ENCODE data around the gene PDE4C.

The PDE4C gene

GRCh38 chr19:18208098-18208951 lies 17.9 kb downstream of the PDE4C start:
- Histone ChIP-seq H3K9ac (ENCODE audit: low read depth in 1 of 2, low read length in 2 of 2) (no peak overlapping the region), H3K36me3 (ENCODE audit: control insufficient read depth in 1 of 2, insufficient read depth in 2 of 2, low read length in 2 of 2) (no peaks in the 10 kb centered on the region), H3K4me3 (ENCODE audit: low read depth in 1 of 2, low read length in 2 of 2) (no peak overlapping the region), H3K4me1 (ENCODE audit: control insufficient read depth in 1 of 2, insufficient read depth in 2 of 2, low read length in 2 of 2) (peaks cover under 1 to 2% of the 10 kb centered on the region in 2 donors), H3K27me3 (ENCODE audit: control insufficient read depth in 1 of 2, insufficient read depth in 2 of 2, low read length in 2 of 2) (no peaks in the 10 kb centered on the region), H3K9me3 (ENCODE audit: control insufficient read depth in 1 of 2, low read length in 2 of 2) (no peaks in the 10 kb centered on the region), H3K27ac (ENCODE audit: low read depth, low read length) (no peak overlapping the region)

DNA sequence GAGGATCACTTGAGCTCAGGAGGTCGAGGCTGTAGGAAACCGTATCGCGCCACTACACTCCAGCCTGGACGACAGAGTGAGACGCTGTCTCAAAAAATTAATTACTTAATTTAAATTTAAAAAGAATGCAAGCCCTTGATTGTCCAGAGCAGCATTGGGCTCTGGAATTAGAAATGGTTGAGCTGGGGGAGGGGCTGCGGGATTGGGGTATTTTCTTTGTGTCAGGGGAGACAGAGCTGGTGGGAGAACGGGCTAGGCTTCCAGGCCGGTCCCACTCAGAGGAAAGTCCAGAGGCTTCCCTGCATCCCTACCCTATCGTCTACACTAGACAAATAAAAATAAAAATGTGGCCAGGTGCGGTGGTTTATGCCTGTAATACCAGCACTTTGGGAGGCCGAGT lies 20.2 kb downstream of the PDE4C start:
- no peaks in the 10 kb centered on the region for H3K9me3 ChIP-seq (ENCODE audit: control insufficient read depth in 1 of 2, low read length in 2 of 2)
- H3K9ac ChIP-seq (ENCODE audit: low read depth in 1 of 2, low read length in 2 of 2): no peak overlapping the region
- H3K4me3 ChIP-seq (ENCODE audit: low read depth in 1 of 2, low read length in 2 of 2): no peak overlapping the region
- no peaks in the 10 kb centered on the region for H3K36me3 ChIP-seq (ENCODE audit: control insufficient read depth in 1 of 2, insufficient read depth in 2 of 2, low read length in 2 of 2)
- H3K27ac ChIP-seq (ENCODE audit: low read depth, low read length): peak overlapping the region; percentile 10
- peaks cover 7 to 13% of the 10 kb centered on the region in 2 donors for H3K4me1 ChIP-seq (ENCODE audit: control insufficient read depth in 1 of 2, insufficient read depth in 2 of 2, low read length in 2 of 2)
- no peaks in the 10 kb centered on the region for H3K27me3 ChIP-seq (ENCODE audit: control insufficient read depth in 1 of 2, insufficient read depth in 2 of 2, low read length in 2 of 2)

- peaks cover 7 to 13% of the 10 kb centered on the region in 2 donors for H3K4me1 ChIP-seq (ENCODE audit: control insufficient read depth in 1 of 2, insufficient read depth in 2 of 2, low read length in 2 of 2)
- peak overlapping the region; percentile 84 to 85 for H3K9ac ChIP-seq (ENCODE audit: low read depth in 1 of 2, low read length in 2 of 2)
- H3K9me3 ChIP-seq (ENCODE audit: control insufficient read depth in 1 of 2, low read length in 2 of 2): no peaks in the 10 kb centered on the region
- H3K27ac ChIP-seq (ENCODE audit: low read depth, low read length): peak overlapping the region; percentile 84
- peak overlapping the region; percentile 66 to 75 for H3K4me3 ChIP-seq (ENCODE audit: low read depth in 1 of 2, low read length in 2 of 2)
- no peaks in the 10 kb centered on the region for H3K27me3 ChIP-seq (ENCODE audit: control insufficient read depth in 1 of 2, insufficient read depth in 2 of 2, low read length in 2 of 2)
- H3K36me3 ChIP-seq (ENCODE audit: control insufficient read depth in 1 of 2, insufficient read depth in 2 of 2, low read length in 2 of 2): peaks cover 0 to 3% of the 10 kb centered on the region in 2 donors
Observed at GRCh38 chr19:18205200-18205892, 20.9 kb downstream of the PDE4C start.

DNA sequence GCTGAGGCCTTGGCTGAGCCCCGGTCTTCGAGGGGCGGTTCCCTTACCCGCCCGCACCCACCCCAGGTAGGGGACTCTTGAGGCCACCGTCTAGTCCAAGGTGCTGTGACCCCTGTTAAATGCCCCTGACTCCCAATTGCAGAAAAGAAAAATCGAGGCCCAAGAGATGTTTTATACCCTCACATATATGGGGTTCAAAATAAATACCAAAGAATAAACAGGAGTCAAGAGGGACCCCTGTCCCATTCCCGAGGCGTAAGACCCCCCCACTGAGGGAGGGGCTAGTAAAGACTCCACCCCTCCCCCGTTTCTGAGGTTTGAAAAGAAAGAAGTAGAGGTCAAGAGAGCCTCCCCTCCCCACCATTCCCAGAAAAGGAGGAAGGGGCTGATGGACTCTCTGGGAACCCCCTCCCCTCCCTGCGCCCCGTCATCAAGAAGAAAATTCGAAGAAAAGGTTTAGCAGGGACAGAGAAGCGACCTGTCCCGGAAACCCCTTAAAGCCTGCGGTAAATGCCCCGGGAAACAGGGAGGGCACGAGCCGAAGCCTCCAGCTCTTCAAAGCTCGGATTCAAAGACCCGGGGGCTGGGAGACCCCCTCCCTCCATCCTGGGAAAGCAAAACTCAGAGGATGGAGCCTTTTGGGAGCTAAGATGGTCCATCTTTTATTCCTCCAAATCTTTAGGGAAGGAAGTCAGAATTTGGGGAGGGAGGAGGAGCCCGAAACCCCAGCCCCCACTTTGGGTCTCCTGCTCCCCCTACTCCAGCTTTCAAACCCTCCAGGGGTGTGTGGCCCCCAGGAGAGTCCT lies 21.6 kb downstream of the PDE4C start:
- Histone ChIP-seq H3K4me3 (ENCODE audit: low read depth in 1 of 2, low read length in 2 of 2) (peak overlapping the region; percentile 66 to 75), H3K9ac (ENCODE audit: low read depth in 1 of 2, low read length in 2 of 2) (peak overlapping the region; percentile 84 to 85), H3K27ac (ENCODE audit: low read depth, low read length) (peak overlapping the region; percentile 84), H3K9me3 (ENCODE audit: control insufficient read depth in 1 of 2, low read length in 2 of 2) (no peaks in the 10 kb centered on the region), H3K27me3 (ENCODE audit: control insufficient read depth in 1 of 2, insufficient read depth in 2 of 2, low read length in 2 of 2) (no peaks in the 10 kb centered on the region), H3K36me3 (ENCODE audit: control insufficient read depth in 1 of 2, insufficient read depth in 2 of 2, low read length in 2 of 2) (peaks cover 0 to 6% of the 10 kb centered on the region in 2 donors), H3K4me1 (ENCODE audit: control insufficient read depth in 1 of 2, insufficient read depth in 2 of 2, low read length in 2 of 2) (peaks cover 7 to 13% of the 10 kb centered on the region in 2 donors)

- peaks cover 7 to 13% of the 10 kb centered on the region in 2 donors for H3K4me1 ChIP-seq (ENCODE audit: control insufficient read depth in 1 of 2, insufficient read depth in 2 of 2, low read length in 2 of 2)
- H3K9me3 ChIP-seq (ENCODE audit: control insufficient read depth in 1 of 2, low read length in 2 of 2): no peaks in the 10 kb centered on the region
- peaks cover 0 to 6% of the 10 kb centered on the region in 2 donors for H3K36me3 ChIP-seq (ENCODE audit: control insufficient read depth in 1 of 2, insufficient read depth in 2 of 2, low read length in 2 of 2)
- H3K9ac ChIP-seq (ENCODE audit: low read depth in 1 of 2, low read length in 2 of 2): peak within 1 kb of the TSS; percentile 84 to 85
- peak within 1 kb of the TSS; percentile 84 for H3K27ac ChIP-seq (ENCODE audit: low read depth, low read length)
- H3K27me3 ChIP-seq (ENCODE audit: control insufficient read depth in 1 of 2, insufficient read depth in 2 of 2, low read length in 2 of 2): no peaks in the 10 kb centered on the region
- peak within 1 kb of the TSS; percentile 84 to 92 for H3K4me3 ChIP-seq (ENCODE audit: low read depth in 1 of 2, low read length in 2 of 2)
Observed at GRCh38 chr19:18203863-18204393, 22.3 kb downstream of the PDE4C start, which contains the start of gene RAB3A. TSS of gene RAB3A (minus strand) at chr19:18204042. CDS start at chr19:18202740, 1,302 bp downstream.

DNA sequence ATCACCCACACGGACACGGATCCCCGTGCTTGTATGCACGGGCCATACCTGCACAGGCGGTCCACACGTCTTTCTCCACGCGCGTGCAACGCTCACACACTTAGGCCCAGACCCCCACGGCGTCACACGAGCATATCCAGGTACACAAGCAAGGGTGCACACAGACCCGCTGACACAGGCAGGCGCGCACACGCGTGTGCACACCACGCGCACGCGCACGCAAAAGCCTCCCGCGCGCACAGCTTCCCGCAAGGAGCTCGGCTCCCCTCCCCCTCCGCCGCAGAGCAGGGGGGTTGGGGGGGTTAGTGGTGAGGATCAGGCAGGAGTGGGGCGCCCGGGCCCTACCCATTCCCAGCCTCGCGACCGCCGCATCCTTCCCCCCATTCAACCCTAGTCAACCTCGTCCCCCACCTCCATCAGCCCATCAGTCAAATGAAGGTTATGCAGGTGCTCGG lies 22.8 kb downstream of the PDE4C start:
- H3K4me1 ChIP-seq (ENCODE audit: control insufficient read depth in 1 of 2, insufficient read depth in 2 of 2, low read length in 2 of 2): peaks cover 7 to 13% of the 10 kb centered on the region in 2 donors
- peaks cover 0 to 9% of the 10 kb centered on the region in 2 donors for H3K36me3 ChIP-seq (ENCODE audit: control insufficient read depth in 1 of 2, insufficient read depth in 2 of 2, low read length in 2 of 2)
- H3K9ac ChIP-seq (ENCODE audit: low read depth in 1 of 2, low read length in 2 of 2): peak overlapping the region; percentile 59 to 64
- H3K27me3 ChIP-seq (ENCODE audit: control insufficient read depth in 1 of 2, insufficient read depth in 2 of 2, low read length in 2 of 2): no peaks in the 10 kb centered on the region
- peak overlapping the region; percentile 84 to 92 for H3K4me3 ChIP-seq (ENCODE audit: low read depth in 1 of 2, low read length in 2 of 2)
- H3K27ac ChIP-seq (ENCODE audit: low read depth, low read length): peak overlapping the region; percentile 31
- no peaks in the 10 kb centered on the region for H3K9me3 ChIP-seq (ENCODE audit: control insufficient read depth in 1 of 2, low read length in 2 of 2)

DNA sequence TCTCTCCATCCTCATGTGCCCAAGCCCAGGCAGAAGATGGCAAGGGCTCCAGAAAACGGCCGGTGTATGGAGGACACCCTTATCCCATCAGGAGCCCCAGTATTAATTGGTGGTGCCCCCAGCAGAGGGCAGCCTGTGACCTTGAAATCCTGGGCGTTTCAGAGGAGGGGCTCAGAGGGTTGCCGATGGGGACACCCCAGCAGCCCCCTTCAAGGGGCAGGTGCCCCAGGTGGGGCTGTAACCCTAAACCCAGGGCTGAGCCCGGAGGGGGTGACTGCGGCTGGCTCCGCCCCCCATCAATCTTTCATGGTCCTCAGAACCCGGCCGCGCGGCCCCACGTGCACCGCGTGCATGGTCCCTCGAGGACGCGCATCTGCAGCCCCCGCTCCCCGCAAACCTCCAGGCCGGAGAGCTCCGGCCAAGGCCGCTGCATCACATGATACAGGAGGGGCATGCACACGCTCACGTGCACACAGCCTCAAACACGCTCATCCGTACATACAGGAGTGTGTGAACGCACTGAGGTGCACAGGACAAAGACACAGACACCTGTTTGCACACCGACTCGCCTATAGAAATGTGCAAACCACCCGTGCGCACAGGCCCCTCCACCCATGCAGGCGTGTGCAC lies 23.3 kb downstream of the PDE4C start:
- H3K9ac ChIP-seq (ENCODE audit: low read depth in 1 of 2, low read length in 2 of 2): peak overlapping the region; percentile 59 to 64
- H3K36me3 ChIP-seq (ENCODE audit: control insufficient read depth in 1 of 2, insufficient read depth in 2 of 2, low read length in 2 of 2): peaks cover 0 to 15% of the 10 kb centered on the region in 2 donors
- H3K27ac ChIP-seq (ENCODE audit: low read depth, low read length): no peak overlapping the region

DNA sequence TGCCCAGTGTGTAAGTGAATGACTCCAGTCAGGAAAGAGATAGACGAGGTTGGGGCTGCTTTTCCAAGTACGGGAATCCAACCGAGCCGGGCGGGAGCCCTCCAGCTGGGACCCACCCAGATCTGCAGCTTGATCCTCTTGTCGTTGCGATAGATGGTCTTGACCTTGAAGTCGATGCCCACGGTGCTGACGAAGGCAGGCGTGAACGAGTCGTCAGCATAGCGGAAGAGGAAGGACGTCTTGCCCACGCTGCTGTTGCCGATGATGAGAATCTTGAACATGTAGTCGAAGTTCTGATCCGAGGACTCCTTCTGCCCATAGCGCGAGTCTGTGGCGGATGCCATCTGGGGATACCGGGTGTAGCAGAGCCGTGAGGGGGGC lies 23.9 kb downstream of the PDE4C start:
- H3K27ac ChIP-seq (ENCODE audit: low read depth, low read length): no peak overlapping the region
- no peak overlapping the region for H3K4me3 ChIP-seq (ENCODE audit: low read depth in 1 of 2, low read length in 2 of 2)
- H3K9me3 ChIP-seq (ENCODE audit: control insufficient read depth in 1 of 2, low read length in 2 of 2): no peaks in the 10 kb centered on the region
- H3K9ac ChIP-seq (ENCODE audit: low read depth in 1 of 2, low read length in 2 of 2): no peak overlapping the region
- no peaks in the 10 kb centered on the region for H3K27me3 ChIP-seq (ENCODE audit: control insufficient read depth in 1 of 2, insufficient read depth in 2 of 2, low read length in 2 of 2)
- H3K4me1 ChIP-seq (ENCODE audit: control insufficient read depth in 1 of 2, insufficient read depth in 2 of 2, low read length in 2 of 2): peaks cover 7 to 13% of the 10 kb centered on the region in 2 donors
- H3K36me3 ChIP-seq (ENCODE audit: control insufficient read depth in 1 of 2, insufficient read depth in 2 of 2, low read length in 2 of 2): peaks cover 0 to 20% of the 10 kb centered on the region in 2 donors

More for the DNA sequence above, 23.3 kb downstream of the PDE4C start:
- H3K9me3 ChIP-seq (ENCODE audit: control insufficient read depth in 1 of 2, low read length in 2 of 2): no peaks in the 10 kb centered on the region
- H3K4me3 ChIP-seq (ENCODE audit: low read depth in 1 of 2, low read length in 2 of 2): peak overlapping the region; percentile 84 to 92
- peaks cover 7 to 13% of the 10 kb centered on the region in 2 donors for H3K4me1 ChIP-seq (ENCODE audit: control insufficient read depth in 1 of 2, insufficient read depth in 2 of 2, low read length in 2 of 2)
- no peaks in the 10 kb centered on the region for H3K27me3 ChIP-seq (ENCODE audit: control insufficient read depth in 1 of 2, insufficient read depth in 2 of 2, low read length in 2 of 2)

GRCh38 chr19:18198374-18198773 lies 27.9 kb downstream of the PDE4C start:
- Histone ChIP-seq H3K9me3 (ENCODE audit: control insufficient read depth in 1 of 2, low read length in 2 of 2) (no peaks in the 10 kb centered on the region), H3K36me3 (ENCODE audit: control insufficient read depth in 1 of 2, insufficient read depth in 2 of 2, low read length in 2 of 2) (peaks cover 0 to 32% of the 10 kb centered on the region in 2 donors), H3K27me3 (ENCODE audit: control insufficient read depth in 1 of 2, insufficient read depth in 2 of 2, low read length in 2 of 2) (no peaks in the 10 kb centered on the region), H3K27ac (ENCODE audit: low read depth, low read length) (no peak overlapping the region), H3K4me1 (ENCODE audit: control insufficient read depth in 1 of 2, insufficient read depth in 2 of 2, low read length in 2 of 2) (peaks cover 17 to 23% of the 10 kb centered on the region in 2 donors), H3K4me3 (ENCODE audit: low read depth in 1 of 2, low read length in 2 of 2) (no peak overlapping the region), H3K9ac (ENCODE audit: low read depth in 1 of 2, low read length in 2 of 2) (no peak overlapping the region)
